GM12878 (cell line): Measurements from ENCODE around the gene HMOX2. TPM values are rescaled to one million over a fixed set of nuclear protein-coding genes. Genes with fewer than 3 reads are reported as not detected.

Experiments used
- CHD2 ChIP-seq: IDR thresholded peaks from 2 replicates; pipeline ENCODE4 v1.6.1; 2011; ENCODE audit warnings: low read depth, low read length, improper control_type of control experiment, borderline replicate concordance
- CREB1 ChIP-seq: IDR thresholded peaks from 2 replicates; pipeline ENCODE4 v1.6.1; 2012; ENCODE audit warnings: low read depth, mild to moderate bottlenecking, inconsistent platforms
- CREM ChIP-seq: IDR thresholded peaks from 2 replicates; pipeline ENCODE4 v1.6.1; 2014; ENCODE audit warnings: antibody characterized with exemption, low read depth
- ETV6 ChIP-seq, 2 experiments: fragments of 450-650 bp in 1 of 2; IDR thresholded peaks in 1 of 2; conservative IDR thresholded peaks in 1 of 2; 2 replicates each; pipeline ENCODE4 v1.6.1; 2014; ENCODE audit warnings: antibody characterized with exemption in 1 of 2, borderline replicate concordance in 1 of 2, low read depth in 1 of 2, mild to moderate bottlenecking in 1 of 2, moderate library complexity in 1 of 2
- GATAD2B ChIP-seq: fragments of 450-650 bp; conservative IDR thresholded peaks from 2 replicates; pipeline ENCODE4 v1.6.1; 2017; ENCODE audit warnings: low read depth, mild to moderate bottlenecking, moderate library complexity
- LARP7 ChIP-seq: fragments of 450-650 bp; IDR thresholded peaks from 2 replicates; pipeline ENCODE4 v1.6.1; 2017; ENCODE audit warnings: mild to moderate bottlenecking
- PBX3 ChIP-seq: IDR thresholded peaks from 2 replicates; pipeline ENCODE4 v1.6.1; 2011; ENCODE audit warnings: mild to moderate bottlenecking, low read depth, low read length, moderate library complexity; ENCODE audit not compliant: insufficient replicate concordance
- RELA ChIP-seq: fragments of 450-650 bp; IDR thresholded peaks from 2 replicates; pipeline ENCODE4 v1.8.0; 2014; ENCODE audit warnings: borderline replicate concordance; ENCODE audit not compliant: partially characterized antibody
- SP1 ChIP-seq: IDR thresholded peaks from one replicate; pipeline ENCODE4 v1.6.1; 2011; ENCODE audit warnings: low read depth, low read length
- TAF1 ChIP-seq: IDR thresholded peaks from 2 replicates; pipeline ENCODE4 v1.6.1; 2011; ENCODE audit warnings: mild to moderate bottlenecking, low read depth, low read length, borderline replicate concordance
- ZNF207 ChIP-seq: fragments of 450-650 bp; IDR thresholded peaks from 2 replicates; pipeline ENCODE4 v1.6.1; 2014; ENCODE audit warnings: antibody characterized with exemption, mild to moderate bottlenecking, borderline replicate concordance
- polyA plus RNA-seq, 11 experiments: library from polyadenylated mRNA; depleted of rRNA in 4 of 11; unstranded in 6 of 11; stranded (reverse) in 5 of 11; fragments of >200 nt; fragmentation: Nextera tagmentation in 4 of 11; fragmentation: Illumina TruSeq in 1 of 11; extraction: Ambion mirVana in 4 of 11; extraction: Trizol in 1 of 11; gene quantifications; 1 replicate in 1 of 11; 2 replicates in 10 of 11; pipeline versions ENCODE4 v1.2.1 to v1.2.3, GENCODE V29; 2011 to 2016; ENCODE audit warnings: inconsistent platforms in 2 of 11, missing spikeins in 2 of 11, low read depth in 1 of 11
- total RNA-seq, 4 experiments: library from RNA; depleted of rRNA in 3 of 4; stranded (reverse); fragments of >200 nt in 3 of 4; fragmentation: Illumina TruSeq in 1 of 4; extraction: Trizol in 1 of 4; gene quantifications; 2 replicates each; pipeline versions ENCODE4 v1.2.1 to v1.2.3, GENCODE V29; 2013 to 2021
- TF ChIP-seq, protein P1 (sequence below): fragments of 450-650 bp; IDR thresholded peaks from 2 replicates; pipeline ENCODE4 v1.6.1; 2017; ENCODE audit warnings: mild to moderate bottlenecking, moderate library complexity
- TF ChIP-seq, protein P2 (sequence below): fragments of 450-650 bp; IDR thresholded peaks from 2 replicates; pipeline ENCODE4 v1.6.1; 2018; ENCODE audit warnings: borderline replicate concordance, mild to moderate bottlenecking; ENCODE audit not compliant: partially characterized antibody
- TF ChIP-seq, protein P3 (sequence below): fragments of 450-650 bp; formaldehyde crosslinking; IDR thresholded peaks from 2 replicates; pipeline ENCODE4 v1.4.0; 2022; ENCODE audit warnings: mild to moderate bottlenecking, moderate library complexity

The HMOX2 gene
- total and polyA plus RNA-seq, 10 of the 15 experiments (the other 5 are each of a cell fraction or from before 2014, with no cell fraction given) = 26.4 to 111 (median 57.8) TPM

DNA sequence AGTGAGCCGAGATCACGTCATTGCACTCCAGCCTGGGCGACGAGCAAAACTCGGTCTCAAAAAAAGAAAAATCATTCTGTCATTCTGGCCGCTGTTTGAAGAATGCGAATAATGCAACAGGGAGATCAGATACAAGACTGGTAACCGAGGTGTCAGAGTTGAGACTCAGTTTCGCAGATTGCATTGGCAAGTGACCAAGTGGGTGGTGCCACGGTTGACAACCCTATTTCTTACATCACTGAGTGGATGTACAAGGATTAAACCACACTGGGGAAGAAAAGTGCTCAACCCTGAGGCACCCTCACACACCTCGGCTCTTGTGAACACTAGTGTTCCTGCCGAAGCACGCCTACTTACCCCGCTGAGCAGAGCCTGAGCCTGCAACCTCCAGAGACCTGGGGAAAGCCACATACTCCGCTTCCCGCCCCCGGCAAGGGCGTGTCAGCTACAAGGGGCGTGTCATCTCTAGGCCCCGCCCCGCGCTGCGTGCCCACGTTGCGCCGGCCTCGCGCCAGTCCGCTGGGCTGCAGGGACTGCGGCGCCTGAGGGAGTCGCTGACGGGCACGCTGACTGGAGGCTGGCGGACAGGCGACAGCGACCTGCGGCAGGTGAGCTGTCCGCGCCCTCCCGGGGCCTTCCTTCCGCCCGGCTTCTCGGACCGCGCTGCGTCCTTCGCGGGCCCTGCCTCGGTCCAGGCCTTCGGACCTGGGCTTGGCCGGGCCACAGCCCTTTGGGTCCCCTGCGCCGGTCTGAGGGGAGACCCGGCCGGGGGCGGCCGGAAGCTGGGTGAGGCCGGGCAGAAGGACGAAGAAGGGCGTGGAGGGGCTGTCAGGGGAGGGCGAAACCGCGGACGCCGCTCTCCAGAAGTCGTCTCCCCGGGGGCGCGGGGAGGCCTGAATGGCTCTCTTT lies at the start of gene HMOX2 (continued):
- TF ChIP-seq, protein P1, sequence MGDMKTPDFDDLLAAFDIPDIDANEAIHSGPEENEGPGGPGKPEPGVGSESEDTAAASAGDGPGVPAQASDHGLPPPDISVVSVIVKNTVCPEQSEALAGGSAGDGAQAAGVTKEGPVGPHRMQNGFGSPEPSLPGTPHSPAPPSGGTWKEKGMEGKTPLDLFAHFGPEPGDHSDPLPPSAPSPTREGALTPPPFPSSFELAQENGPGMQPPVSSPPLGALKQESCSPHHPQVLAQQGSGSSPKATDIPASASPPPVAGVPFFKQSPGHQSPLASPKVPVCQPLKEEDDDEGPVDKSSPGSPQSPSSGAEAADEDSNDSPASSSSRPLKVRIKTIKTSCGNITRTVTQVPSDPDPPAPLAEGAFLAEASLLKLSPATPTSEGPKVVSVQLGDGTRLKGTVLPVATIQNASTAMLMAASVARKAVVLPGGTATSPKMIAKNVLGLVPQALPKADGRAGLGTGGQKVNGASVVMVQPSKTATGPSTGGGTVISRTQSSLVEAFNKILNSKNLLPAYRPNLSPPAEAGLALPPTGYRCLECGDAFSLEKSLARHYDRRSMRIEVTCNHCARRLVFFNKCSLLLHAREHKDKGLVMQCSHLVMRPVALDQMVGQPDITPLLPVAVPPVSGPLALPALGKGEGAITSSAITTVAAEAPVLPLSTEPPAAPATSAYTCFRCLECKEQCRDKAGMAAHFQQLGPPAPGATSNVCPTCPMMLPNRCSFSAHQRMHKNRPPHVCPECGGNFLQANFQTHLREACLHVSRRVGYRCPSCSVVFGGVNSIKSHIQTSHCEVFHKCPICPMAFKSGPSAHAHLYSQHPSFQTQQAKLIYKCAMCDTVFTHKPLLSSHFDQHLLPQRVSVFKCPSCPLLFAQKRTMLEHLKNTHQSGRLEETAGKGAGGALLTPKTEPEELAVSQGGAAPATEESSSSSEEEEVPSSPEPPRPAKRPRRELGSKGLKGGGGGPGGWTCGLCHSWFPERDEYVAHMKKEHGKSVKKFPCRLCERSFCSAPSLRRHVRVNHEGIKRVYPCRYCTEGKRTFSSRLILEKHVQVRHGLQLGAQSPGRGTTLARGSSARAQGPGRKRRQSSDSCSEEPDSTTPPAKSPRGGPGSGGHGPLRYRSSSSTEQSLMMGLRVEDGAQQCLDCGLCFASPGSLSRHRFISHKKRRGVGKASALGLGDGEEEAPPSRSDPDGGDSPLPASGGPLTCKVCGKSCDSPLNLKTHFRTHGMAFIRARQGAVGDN = peak; percentile 33; the same call in 1 of the 2 replicates
- TF ChIP-seq CREB1 (peak; percentile 77; the same call in 1 of the 2 replicates), CHD2 (peak; percentile 37; the same call in 1 of the 2 replicates), ETV6 (conservative IDR thresholded peaks at IDR 0.05 in 1 of 2, IDR thresholded peaks at IDR 0.05 in 1 of 2; ENCODE audit: borderline replicate concordance in 1 of 2, low read depth in 1 of 2) (0 out of 4 replicates have a peak, but pooled peaks of 1 of the 2 experiments have one; percentile 9), ZNF207 (peak; percentile 73; the same call in 1 of the 2 replicates), PBX3 (peak; percentile 8), SP1 (peak; percentile 85), GATAD2B (peak; percentile 90; the same call in 1 of the 2 replicates), RELA (peak; percentile 42), TAF1 (peak; percentile 78; the same call in 1 of the 2 replicates), CREM (peak; percentile 22; the same call in 1 of the 2 replicates), LARP7 (peak; percentile 73)
- TF ChIP-seq, protein P2, sequence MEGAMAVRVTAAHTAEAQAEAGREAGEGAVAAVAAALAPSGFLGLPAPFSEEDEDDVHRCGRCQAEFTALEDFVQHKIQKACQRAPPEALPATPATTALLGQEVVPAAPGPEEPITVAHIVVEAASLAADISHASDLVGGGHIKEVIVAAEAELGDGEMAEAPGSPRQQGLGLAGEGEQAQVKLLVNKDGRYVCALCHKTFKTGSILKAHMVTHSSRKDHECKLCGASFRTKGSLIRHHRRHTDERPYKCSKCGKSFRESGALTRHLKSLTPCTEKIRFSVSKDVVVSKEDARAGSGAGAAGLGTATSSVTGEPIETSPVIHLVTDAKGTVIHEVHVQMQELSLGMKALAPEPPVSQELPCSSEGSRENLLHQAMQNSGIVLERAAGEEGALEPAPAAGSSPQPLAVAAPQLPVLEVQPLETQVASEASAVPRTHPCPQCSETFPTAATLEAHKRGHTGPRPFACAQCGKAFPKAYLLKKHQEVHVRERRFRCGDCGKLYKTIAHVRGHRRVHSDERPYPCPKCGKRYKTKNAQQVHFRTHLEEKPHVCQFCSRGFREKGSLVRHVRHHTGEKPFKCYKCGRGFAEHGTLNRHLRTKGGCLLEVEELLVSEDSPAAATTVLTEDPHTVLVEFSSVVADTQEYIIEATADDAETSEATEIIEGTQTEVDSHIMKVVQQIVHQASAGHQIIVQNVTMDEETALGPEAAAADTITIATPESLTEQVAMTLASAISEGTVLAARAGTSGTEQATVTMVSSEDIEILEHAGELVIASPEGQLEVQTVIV = no peak
- TF ChIP-seq, protein P3, sequence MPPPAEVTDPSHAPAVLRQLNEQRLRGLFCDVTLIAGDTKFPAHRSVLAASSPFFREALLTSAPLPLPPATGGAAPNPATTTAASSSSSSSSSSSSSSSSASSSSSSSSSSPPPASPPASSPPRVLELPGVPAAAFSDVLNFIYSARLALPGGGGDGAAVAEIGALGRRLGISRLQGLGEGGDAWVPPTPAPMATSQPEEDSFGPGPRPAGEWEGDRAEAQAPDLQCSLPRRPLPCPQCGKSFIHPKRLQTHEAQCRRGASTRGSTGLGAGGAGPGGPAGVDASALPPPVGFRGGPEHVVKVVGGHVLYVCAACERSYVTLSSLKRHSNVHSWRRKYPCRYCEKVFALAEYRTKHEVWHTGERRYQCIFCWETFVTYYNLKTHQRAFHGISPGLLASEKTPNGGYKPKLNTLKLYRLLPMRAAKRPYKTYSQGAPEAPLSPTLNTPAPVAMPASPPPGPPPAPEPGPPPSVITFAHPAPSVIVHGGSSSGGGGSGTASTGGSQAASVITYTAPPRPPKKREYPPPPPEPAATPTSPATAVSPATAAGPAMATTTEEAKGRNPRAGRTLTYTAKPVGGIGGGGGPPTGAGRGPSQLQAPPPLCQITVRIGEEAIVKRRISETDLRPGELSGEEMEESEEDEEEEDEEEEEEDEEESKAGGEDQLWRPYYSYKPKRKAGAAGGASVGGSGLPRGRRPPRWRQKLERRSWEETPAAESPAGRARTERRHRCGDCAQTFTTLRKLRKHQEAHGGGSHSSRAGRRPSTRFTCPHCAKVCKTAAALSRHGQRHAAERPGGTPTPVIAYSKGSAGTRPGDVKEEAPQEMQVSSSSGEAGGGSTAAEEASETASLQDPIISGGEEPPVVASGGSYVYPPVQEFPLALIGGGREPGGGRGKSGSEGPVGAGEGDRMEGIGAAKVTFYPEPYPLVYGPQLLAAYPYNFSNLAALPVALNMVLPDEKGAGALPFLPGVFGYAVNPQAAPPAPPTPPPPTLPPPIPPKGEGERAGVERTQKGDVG = no peak
